ENCODE results near the gene TVP23A.

Gene TVP23A

GRCh38 chr16:10828851-10829366 lies 10.3 kb upstream of the TVP23A start:
- Histone ChIP-seq H3K4me3 (peak overlapping the region; percentile 56), H3K27ac (peak overlapping the region; percentile 90 to 98)
- no peak for TF ChIP-seq CTCF (IDR thresholded peaks at IDR 0.05)
- DNase-seq (ENCODE audit: low spot score): peak; percentile 98

GRCh38 chr16:10827691-10828341 lies 9.2 kb upstream of the TVP23A start:
- peak; percentile 90 for DNase-seq (ENCODE audit: low spot score)
- no peak for TF ChIP-seq CTCF (IDR thresholded peaks at IDR 0.05)
- Histone ChIP-seq H3K4me3 (peak overlapping the region; percentile 56), H3K27ac (peak overlapping the region; percentile 90 to 98)

- no peak for TF ChIP-seq CTCF (IDR thresholded peaks at IDR 0.05)
- no peak for DNase-seq (ENCODE audit: low spot score)
- H3K27ac ChIP-seq: no peak overlapping the region
- no peak overlapping the region for H3K4me3 ChIP-seq
Observed at GRCh38 chr16:10824111-10824893, 5.7 kb upstream of the TVP23A start.

- no peak for TF ChIP-seq CTCF (IDR thresholded peaks at IDR 0.05)
- H3K4me3 ChIP-seq: no peak overlapping the region
- no peak for DNase-seq (ENCODE audit: low spot score)
- no peak overlapping the region for H3K27ac ChIP-seq
Observed at GRCh38 chr16:10822702-10823101, 4.1 kb upstream of the TVP23A start.

GRCh38 chr16:10820546-10820945 lies 2.0 kb upstream of the TVP23A start:
- no peak for DNase-seq (ENCODE audit: low spot score)

GRCh38 chr16:10817514-10817913 lies 1.1 kb downstream of the TVP23A start:
- DNase-seq (ENCODE audit: low spot score): no peak
- TF ChIP-seq CTCF (IDR thresholded peaks at IDR 0.05): no peak
- H3K4me3 ChIP-seq: no peak overlapping the region
- H3K27ac ChIP-seq: no peak overlapping the region

More at GRCh38 chr16:10820546-10820945, 2.0 kb upstream of the TVP23A start:
- TF ChIP-seq CTCF (IDR thresholded peaks at IDR 0.05): no peak
- no peak overlapping the region for H3K27ac ChIP-seq
- H3K4me3 ChIP-seq: no peak overlapping the region

Data from coronary artery (tissue), 2 donors.